HK-2 (cell line): ENCODE data around the gene CDT1.
"Not testable (repeated sequence)": the region's sequence is repeated elsewhere in the genome, so short reads cannot be mapped to it uniquely, and the experiment has no call there.

ENCODE experiments used
- DNase-seq: peaks from one replicate; pipeline ENCODE4 v3.0.0-alpha.2; 2018; ENCODE audit not compliant: unreplicated experiment

The CDT1 gene

GRCh38 chr16:88816736-88817535 lies 13.3 kb downstream of the CDT1 start:
- no peak for DNase-seq

GRCh38 chr16:88817785-88818574 lies 14.4 kb downstream of the CDT1 start:
- no peak for DNase-seq

GRCh38 chr16:88818575-88818874 lies 14.9 kb downstream of the CDT1 start:
- no peak for DNase-seq

- no peak for DNase-seq
These were observed 15.5 kb downstream of the CDT1 start for GRCh38 chr16:88819126-88819525.

- DNase-seq = no peak
These were observed 16.9 kb downstream of the CDT1 start for GRCh38 chr16:88820385-88821025.

GRCh38 chr16:88821168-88821850 lies 17.7 kb downstream of the CDT1 start:
- no peak for DNase-seq

GRCh38 chr16:88822281-88823040 lies 18.9 kb downstream of the CDT1 start:
- no peak for DNase-seq

- not testable (repeated sequence) for DNase-seq
These were observed 20.1 kb downstream of the CDT1 start for GRCh38 chr16:88823646-88824045.

- no peak for DNase-seq
These were observed 20.9 kb downstream of the CDT1 start for GRCh38 chr16:88824256-88825077.

- DNase-seq = no peak
These were observed 21.6 kb downstream of the CDT1 start for GRCh38 chr16:88825146-88825545.

- no peak for DNase-seq
These were observed 22.7 kb downstream of the CDT1 start for GRCh38 chr16:88826070-88826840.

GRCh38 chr16:88827727-88828126 lies 24.1 kb downstream of the CDT1 start:
- DNase-seq = no peak

GRCh38 chr16:88828711-88829110 lies 25.1 kb downstream of the CDT1 start:
- no peak for DNase-seq

- no peak for DNase-seq
These were observed 26.7 kb downstream of the CDT1 start for GRCh38 chr16:88830258-88830657.

GRCh38 chr16:88830783-88831182 lies 27.2 kb downstream of the CDT1 start:
- no peak for DNase-seq

- DNase-seq = peak; percentile 38
These were observed 28.2 kb downstream of the CDT1 start for GRCh38 chr16:88831838-88832237.

GRCh38 chr16:88833086-88833485 lies 29.5 kb downstream of the CDT1 start:
- no peak for DNase-seq

GRCh38 chr16:88834670-88835069 lies 31.1 kb downstream of the CDT1 start:
- DNase-seq = no peak

- DNase-seq = no peak
These were observed 31.8 kb downstream of the CDT1 start for GRCh38 chr16:88835383-88835782.

- no peak for DNase-seq
These were observed 32.2 kb downstream of the CDT1 start for GRCh38 chr16:88835818-88836217.
